NCI-H1092 (cell line): ENCODE measurements around the gene MYLK2.
A peak's percentile ranks its signal among the peaks of the same experiment; 100 is the strongest.

ENCODE experiments used
- DNase-seq: peaks from one replicate; lab custom pipeline; 2025; lab: John Stamatoyannopoulos, UW

The MYLK2 gene

DNA sequence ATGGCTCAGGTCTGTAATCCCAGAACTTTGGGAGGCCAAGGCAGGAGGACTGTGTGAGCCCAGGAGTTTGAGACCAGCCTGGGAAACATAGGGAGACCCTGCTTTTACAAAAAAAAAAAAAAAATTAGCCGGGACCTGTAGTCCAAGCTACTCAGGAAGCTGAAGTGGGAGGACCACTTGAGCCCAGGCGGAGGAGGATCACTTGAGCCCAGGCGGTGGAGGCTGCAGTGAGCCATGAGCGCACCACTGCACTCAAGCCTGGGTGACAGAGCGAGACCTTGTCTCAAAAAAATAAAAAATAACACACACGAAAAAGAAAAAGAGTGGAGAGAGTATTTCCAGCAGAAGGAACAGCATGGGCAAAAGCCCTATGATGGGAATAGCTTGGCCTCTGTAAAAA, 53.2 kb downstream of the MYLK2 start:
- no peak for DNase-seq

DNA sequence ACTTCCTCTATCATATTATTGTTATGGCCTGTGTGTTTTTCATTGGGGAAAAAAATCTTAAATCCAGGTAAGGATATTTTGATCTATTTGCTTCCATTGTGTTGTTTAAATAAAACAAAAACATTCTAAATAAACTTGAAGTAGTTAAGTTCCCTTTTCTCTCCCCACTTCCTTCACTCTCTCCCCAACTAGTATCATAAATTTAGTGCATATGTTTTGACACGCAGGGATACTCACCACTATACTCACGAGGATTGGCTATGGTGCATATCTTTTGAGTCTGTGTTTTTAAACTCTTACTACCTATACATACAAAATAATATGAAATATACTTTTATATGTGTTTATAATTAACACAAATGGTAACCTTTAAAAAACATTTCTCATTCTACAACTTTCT, 56.5 kb downstream of the MYLK2 start:
- DNase-seq: no peak

- DNase-seq: no peak
Observed at GRCh38 chr20:31877684-31878083, 58.5 kb downstream of the MYLK2 start.

- peak; percentile 92 for DNase-seq
Observed at GRCh38 chr20:31879143-31879987, 60.2 kb downstream of the MYLK2 start.

- no peak for DNase-seq
Observed at GRCh38 chr20:31881945-31882344, 62.8 kb downstream of the MYLK2 start.

GRCh38 chr20:31883829-31884228, 64.7 kb downstream of the MYLK2 start:
- DNase-seq: no peak
